Stimulated activated CD8-positive, alpha-beta memory T cell treated with anti-CD3 and anti-CD28 coated beads, Interleukin-15, amount 100 ng/mL, for 24 hours (primary cell): ENCODE measurements around the gene MINDY4.

Experiments
- DNase-seq: peaks from one replicate; pipeline ENCODE4 v3.0.0-alpha.2; 2020; ENCODE audit warnings: low read depth

The MINDY4 gene

DNA sequence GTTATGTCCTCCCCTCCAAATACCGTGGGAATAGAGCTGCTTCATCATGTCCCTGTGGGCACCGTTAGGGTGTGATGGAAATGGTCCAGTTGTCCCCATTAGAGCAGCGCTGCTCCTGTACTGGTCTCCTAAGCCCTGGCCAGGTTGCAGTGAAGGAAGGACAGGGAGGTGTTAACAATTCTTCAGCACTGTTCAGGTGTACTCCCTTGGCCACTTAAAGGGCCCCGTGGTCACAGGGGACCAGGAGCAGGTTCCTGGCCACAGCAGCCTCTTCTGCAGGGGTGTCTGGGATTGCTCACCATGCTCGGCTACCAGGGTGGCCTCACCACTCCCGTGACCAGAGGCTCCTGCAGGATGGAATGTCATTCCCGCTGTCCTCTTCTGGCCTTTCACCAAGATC is 65.8 kb downstream of the MINDY4 start:
- no peak for DNase-seq

DNA sequence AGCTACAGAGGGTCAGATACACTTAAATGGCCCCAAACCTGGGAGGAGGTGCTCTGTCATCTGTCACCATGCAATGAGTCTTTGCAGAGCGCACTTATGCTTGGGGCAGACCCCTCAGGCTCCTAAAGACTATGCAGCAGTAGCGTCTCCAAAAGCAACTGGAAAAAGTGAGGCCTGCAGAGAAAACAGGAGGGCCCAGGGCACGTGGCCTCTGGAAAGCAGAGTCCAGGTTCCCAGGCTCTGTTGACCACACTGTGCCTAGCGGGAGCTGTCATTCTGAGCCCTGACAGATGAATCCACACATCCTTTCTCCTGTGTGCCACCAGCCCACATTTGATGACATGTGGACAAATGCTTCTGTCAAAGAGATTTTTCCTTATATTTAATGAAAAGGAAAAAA is 66.4 kb downstream of the MINDY4 start:
- no peak for DNase-seq

DNA sequence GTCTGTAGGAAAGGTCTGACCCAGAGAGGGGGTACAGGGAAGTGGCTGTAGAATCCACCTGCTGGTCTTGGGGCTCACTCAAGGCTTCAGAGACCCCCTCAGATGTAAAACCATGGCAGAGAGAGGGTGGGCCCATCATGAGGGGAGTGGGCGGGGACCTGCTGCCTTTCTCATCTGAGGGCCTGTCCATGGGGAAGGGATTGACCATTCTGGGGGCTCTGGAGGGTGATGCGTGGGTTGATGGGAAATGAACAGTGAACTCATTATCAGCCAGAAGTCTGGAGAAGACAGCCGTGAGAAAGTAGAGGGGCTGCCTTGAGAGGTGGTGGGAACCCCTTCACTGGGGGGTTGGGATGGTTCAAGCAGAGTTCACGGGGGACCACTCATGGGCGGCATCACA is 66.8 kb downstream of the MINDY4 start:
- DNase-seq = no peak

DNA sequence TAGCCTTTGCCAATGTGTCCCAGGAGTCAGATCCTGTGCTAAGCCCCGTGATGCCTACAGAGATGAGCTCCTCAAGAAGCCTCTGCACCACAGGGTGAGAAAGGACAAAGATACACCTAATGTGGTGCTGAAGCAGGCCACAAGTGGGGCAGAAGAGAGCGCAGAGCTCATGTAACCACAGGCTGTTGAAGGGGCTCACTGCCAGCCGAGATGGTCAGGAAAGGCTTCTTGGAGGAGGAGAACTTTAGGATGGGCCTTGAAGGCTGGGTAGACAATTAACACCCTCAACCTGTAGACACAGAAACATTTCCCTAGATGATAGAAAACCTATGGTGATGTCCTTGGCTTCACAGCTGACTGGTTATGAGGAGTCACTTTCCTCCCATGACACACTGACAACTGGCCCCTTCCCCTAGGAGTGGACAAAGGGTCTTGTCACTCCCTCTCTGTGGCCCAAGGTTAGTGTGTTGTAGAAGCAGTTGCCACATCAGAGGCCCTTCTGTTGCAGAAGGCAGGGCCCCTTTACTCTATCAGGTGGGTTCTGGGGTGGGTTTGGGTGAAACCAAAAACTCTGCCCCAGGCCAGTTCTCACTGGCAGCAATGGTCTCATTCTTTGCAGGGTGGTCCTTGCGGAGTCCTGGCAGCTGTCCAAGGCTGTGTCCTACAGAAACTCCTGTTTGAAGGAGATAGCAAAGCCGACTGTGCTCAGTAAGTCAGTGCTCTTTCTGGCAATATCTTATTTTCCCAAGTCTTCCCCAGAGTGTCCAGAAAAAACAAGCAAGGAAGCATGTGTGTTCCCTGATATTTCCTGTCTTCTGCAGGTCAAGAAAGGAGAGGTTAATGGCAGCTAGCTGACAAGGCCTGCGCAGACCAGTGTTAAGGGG is 69.2 kb downstream of the MINDY4 start:
- no peak for DNase-seq

DNA sequence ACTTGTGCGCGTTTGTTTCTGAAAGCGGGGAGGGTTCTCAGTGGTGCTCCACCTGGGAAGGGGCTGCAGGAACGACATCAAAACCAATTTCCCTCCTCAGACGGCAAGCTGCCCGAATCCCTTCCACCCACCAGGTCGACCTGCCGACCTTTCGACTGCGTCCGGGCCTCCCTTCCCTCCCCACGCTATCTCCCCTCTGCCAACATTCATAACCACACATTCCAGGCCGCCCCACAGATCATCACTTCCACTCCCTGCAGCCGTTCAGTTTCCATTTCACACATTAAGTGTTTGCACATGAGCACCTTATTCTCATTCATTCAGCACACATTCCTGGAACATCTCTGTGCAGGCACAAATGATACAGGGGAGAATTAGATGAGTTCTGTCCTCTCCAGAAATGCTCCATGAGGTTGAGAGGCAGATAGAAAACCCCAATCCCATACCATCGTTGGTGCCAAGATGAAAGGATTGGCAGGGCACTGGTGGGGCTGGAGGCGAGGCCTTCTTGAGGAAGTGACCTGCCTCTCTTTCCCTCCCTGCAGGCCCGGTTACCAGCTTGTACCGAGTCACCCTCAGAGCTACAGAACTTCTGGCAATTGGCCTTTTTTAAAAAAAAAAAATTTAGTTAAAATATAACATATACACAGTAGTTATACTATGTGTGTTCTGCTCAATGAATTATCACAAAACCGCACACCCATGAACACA is 70.0 kb downstream of the MINDY4 start:
- no peak for DNase-seq

DNA sequence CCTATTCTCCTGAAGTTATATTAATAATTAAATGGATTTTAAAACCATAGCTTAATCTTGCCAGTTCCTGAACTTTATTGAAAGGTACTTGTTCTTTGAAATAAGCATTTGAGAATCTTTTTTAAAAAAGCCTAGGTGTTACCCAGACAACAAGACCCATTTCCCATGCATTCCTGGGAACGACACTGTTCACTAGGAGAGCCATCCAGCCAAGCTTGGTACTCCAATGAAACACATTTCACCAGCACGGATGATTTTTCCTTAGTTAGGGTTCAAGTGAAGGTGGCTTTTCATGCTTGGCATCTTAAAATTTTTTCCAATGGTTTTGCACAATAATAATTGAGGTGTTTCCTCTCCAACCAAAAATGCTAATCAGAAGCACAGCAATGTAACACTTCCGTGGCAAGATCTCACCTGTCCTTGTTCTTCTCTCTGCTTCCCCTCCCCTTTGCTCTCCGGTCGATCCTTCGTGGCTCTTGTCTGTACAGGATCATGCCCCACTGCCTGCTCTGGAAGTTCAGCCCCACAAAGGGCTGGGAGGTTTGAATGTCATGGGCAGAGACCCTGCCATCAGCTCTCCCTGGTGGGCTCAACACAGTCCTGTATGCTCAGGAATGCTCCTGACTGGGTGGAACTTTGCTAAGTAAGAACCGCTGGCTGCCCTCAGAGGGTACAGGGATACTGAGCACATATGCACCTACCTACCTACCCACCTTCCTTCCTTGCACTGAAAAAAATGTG is 70.8 kb downstream of the MINDY4 start:
- DNase-seq = no peak

DNA sequence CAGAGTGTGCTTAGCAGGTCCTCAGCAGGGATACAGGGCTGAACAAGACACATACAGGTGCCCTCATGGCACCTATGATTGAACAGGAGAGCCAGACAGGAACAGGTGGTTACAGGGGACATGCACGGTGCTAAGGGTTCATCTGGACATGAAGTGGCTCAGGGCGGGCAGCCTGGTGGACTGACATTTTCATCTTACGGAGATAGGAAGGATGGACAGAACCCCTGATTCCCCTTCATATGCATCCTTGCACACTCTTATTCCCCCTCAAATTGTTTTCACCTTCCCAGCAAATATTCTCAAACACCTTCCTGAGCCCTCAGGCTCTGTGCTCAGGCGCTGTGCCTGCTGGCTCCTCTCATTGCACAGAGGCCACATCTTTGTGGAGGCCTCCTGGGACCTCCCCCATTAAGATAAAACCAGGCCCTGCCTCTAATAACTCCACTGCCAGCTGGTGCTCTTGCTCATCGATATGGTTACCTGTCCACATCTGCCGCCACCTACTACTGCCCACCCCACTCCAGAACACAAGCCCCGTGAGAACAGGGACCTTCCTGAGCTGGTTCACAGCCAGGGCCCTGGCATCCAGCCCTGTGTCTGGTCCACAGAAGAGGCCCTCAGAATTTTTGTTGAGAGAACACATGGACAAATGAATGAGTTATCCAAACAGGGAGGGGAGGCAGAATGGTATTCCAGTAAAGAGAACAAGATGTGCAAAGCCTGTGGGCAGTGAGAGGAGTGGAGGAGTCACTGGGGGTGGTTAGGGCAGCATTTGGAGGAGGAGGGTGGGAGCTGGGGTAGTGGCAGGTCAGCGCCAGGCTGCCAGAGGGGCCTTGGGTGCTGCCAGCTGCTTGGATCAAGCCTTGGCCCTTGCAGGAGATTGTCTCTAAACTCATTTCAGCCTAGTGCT is 71.6 kb downstream of the MINDY4 start:
- no peak for DNase-seq

DNA sequence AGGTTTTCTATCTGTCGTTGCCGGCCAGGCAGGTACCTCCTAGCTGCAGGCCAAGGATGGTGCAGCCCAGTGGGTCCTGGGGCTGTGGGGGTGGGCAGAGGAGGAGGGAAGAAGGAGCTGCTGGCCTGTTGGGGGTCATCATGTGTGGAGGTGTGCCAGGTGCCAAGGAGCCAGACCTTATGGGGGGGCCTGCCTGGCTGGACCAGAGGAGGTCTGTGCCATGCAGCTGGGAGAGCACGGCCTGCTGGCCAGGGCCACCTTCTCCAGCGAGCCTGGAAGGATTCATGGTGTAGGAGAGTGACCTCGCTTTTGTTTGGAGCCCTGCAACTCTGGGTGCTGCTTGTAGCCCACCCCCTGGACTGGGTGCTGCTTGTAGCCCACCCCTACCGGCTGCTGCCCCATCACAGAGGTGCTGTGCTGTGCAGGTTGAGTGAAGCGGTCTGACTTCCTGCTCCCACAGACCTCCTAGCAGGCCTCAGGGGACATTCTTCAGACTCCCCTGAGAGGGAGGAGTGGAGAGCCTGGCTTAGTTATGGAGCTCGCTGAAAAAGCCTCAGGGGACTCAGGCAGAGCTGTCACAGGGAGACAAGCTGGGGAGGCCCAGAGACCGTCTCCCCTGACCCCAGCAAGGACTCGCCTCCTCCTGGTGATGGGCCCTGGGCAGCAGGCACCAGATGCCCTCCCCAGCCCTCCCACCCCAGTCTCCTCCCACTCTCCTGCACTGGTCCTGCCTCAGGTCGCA is 72.7 kb downstream of the MINDY4 start:
- DNase-seq = no peak

DNA sequence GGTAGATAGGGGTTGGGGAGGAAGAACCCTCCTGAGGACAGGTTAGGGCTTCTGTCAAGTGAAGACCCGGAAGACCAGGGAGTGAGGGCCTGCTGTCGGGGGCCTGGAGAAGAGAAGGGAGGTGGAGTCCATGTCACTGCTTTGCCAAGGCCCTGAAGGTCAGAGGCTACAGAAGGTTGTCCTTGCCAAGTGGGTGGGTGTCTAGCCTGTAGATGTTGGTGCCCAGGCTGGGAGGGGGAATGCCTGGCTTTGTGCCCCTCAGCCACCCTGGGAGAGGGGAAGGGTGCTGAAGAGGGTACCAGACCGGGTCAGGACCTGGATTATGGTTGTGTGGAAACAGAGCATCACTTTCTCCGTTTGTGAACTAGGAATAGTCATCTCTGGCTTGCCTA is 73.3 kb downstream of the MINDY4 start:
- DNase-seq = no peak

DNA sequence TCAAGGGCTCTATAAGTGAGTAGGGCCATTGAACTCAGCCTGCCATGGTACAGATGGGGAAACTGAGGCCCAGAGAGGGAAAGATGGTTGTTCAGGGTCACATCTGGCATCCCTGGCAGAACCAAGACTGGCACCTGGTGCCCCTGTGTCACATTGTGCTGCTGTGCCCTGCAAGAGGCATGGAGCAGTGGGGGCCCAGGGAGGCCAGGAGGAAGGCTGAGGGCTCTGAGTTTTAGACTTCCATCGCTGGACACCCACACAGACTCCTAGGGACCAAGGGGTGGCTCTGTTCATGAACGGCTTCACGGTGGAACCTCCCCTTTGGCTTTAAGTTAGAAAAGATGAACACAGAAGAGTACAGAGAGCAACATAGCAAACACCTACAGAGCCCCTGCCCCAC is 73.7 kb downstream of the MINDY4 start:
- DNase-seq = no peak

DNA sequence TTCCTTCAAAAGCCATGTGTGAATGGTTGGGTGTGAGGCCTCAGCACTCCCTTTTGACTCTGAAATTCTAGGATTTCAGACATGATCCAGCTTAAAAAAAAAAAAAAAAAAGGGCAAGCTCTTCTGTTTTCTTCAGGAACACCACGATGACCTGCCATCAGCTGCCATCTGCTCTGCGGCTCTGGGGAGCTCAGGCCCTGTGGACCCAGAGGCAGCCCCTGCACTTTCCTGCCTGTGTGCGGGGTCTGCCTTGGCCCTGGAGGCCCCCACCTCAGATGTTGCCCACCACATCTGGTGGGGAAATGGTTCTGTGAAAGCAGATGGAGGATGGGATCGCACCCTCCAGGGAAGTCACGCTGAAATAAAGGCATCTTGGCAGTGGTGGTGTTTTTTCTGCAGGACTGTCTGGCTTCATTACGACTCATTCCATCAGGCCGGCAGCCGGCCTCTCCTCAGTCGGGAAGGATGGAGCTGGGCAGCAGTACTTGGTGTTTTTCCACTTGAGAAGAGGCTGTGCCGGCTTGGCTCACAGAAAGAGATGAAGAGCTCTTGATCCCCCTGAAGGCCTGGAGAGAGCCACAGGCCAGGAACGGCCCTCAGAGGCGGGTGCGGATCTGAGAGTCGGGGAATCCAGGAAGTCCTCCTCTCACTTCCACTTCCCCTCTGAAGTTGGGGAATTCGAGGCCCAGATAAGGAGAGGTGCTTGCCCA is 74.4 kb downstream of the MINDY4 start:
- no peak for DNase-seq

DNA sequence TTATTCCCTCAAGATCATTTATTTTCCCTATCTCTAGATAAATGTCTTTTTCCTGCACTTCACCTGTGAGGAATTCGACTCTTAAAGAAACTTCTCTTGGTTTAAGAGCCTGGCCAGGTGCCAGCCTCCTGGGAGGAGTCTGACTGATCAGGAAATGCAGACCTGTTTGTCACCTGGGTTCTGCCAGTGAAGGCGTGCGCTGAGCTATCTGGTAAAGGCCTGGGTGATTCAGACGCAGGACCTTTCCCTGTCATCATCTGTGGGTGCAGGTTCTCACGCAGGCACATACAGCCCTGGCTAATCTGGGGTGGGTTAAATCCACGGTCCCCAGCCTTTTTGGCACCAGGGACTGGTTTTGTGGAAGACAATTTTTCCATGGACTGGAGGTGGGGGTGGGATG is 75.2 kb downstream of the MINDY4 start:
- DNase-seq = no peak

DNA sequence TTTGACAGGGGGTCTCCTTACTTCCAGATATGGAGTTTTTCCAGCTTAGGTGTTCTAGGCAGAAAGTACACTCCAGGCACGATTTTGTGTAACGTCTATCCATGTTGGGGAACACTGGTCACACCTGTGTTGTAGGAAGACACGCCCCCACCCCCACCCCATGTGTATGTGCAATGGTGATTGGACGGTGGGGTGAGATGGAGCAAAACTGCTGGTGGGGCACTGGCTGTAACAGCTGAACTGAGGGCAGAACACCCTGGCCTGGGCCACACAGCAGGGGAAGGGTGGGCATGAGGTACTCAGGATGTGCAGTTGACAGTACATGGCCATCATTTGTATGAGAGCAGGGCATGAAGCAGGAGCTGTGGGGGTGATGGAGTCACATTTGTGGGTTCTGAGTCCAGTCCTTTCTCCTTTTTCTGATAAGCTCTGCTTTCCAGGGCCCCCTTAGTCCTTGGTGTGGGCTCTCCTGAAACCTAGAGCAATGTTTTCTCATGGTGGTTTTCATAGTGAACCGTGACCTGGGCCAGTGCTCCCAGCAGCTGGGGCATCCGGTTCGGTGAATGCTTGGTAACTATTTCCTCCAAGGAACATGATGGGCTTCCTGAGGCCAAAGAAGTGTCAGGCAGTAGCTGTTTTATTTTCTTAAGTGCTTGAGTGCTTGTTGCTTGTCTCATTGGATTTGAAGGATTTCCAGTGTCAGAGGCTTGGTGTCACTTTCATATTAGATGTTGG is 77.1 kb downstream of the MINDY4 start:
- no peak for DNase-seq

DNA sequence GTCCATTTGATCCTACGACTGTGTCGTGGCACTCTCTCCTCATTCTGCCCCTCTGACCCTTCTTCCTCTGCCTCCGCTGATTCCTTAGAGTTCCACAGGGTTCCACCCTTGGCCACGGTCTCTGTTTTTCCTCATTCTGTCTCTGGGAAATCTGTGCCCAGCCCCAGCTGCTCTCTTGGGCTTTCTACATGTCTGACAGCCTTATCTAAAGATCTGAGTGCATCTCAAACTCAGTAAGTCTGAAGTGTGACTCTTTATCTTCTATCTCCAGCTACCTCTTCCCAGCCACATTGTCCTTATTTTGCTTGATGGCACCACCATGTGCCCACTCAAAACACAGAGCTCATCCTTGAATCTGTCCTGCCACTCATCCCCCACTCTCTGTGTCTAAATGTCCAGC is 78.3 kb downstream of the MINDY4 start:
- no peak for DNase-seq

DNA sequence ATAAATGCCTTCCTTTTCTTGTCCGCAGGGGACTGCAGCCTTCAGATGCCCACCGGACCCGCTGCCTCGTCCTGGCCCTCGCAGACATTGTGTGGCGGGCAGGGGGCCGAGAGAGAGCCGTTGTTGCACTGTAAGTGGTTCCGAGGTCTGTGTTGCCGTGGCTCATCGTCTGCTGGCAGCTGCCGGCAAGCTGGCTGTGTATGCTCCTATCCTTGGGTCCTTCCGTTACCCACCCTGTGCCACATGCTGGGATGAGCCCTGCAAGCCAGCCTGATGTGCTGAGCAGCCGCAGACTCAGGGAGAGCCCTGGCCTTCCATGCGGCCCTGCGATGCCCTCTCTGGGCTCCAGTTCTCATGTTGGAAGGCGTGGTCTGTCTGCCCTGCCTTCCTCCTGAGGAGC is 79.2 kb downstream of the MINDY4 start:
- no peak for DNase-seq

DNA sequence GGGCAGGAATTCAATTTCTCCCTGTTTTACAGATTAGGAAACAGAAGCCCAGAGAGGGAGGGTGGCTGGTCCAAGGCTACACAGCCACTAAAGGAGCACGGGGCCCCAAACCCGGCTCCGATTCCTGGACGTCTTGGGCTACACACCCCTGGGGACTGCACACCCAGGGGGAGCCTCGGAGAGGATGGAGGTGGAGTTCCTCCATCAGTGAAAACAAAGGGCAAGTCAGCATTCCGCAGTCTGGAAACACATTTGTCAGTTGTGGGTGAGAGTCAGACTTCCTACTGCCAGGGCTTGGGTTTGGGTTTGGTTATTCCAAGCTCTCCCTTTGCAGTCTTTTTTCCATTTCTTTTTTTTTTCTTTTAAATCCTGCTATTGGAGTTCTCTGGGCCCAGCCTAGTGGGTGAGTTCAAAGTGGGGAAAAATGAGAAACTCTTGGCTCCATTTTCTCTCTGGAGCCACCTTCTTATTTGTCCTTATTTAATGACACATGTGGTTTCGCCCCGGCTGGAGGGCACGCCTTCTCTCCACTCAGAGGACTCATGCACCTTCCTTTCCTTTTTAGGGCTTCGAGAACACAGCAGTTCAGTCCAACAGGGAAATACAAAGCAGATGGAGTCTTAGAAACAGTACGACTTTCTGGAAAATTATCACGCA is 80.6 kb downstream of the MINDY4 start:
- DNase-seq = no peak

DNA sequence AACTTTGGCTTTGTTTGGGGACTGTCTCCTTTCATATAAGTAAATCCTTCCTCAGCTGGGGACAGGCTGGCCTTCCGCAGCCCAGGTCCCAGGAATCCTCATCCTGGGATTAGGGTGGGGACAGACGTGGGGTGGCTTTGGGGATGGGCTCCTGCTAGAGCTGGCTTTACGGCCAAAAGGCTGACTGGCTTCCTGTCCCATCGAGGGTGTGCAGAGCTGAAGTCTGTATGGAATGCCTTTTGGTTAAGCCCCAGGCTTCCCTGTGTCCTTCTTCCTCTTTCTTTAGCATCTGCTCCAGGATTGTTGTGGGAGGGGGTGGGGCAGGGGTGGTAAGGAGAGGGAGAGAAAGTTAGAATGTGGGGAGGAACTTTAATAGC is 81.1 kb downstream of the MINDY4 start:
- no peak for DNase-seq

DNA sequence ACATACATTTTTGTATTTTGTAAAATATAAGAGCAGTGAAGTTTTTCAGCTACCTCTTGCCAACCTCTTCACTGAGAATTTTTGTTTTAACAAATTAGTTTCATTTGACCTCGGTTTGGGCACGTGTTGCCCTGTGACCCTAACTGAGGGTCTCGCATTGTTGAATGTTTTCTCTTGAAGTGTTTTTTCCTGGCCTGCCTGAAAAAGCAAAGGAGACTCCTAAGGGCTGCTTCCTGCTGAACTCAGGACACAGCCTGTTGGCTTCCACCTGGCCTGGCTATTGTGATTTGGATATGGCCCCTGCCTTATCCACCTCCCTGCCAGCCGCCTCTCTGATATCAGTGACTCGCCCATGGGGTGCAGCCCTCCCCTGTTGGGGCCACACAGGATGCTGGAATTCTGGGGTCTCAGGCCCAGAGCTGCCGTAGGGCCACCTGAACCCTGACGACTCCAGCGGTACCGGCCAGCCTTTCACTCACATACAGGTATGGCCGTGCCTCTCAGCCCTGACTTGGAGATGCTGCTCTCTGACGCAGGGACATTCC is 81.6 kb downstream of the MINDY4 start:
- no peak for DNase-seq

DNA sequence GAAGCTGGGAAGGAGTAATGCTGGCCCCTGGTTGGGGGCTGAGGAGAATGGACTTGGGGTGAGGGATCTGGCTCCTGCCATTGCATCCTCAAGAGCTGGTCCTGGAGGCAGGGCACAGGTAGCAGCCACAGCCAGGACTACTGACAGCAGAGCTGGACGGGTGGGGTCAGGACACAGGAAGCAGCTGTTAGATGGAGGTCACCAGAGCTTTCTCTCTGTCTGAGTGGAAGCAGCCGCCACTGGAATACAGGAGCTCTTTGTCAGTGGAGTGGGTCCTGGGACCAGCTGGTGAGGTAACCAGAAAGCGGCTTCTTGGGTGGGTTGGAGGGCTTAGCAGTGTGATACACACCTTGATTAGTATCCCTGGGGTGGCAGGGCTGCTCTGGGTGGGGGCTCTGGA is 82.4 kb downstream of the MINDY4 start:
- no peak for DNase-seq
